Stimulated activated naive CD4-positive, alpha-beta T cell treated with Interleukin-2 at 50 U/mL for 16 hours (primary cell): ENCODE measurements around the gene TTC17.
"Not testable (repeated sequence)": the region's sequence is repeated elsewhere in the genome, so short reads cannot be mapped to it uniquely, and the experiment has no call there.

Experiments
- DNase-seq: peaks from one replicate; lab custom pipeline; 2025; lab: John Stamatoyannopoulos, UW

Gene TTC17

GRCh38 chr11:43459246-43459645 is 100.5 kb downstream of the TTC17 start:
- DNase-seq = no peak

GRCh38 chr11:43462359-43462758 is 103.6 kb downstream of the TTC17 start:
- DNase-seq = no peak

GRCh38 chr11:43467958-43468357 is 109.2 kb downstream of the TTC17 start:
- no peak for DNase-seq

GRCh38 chr11:43477491-43477890 is 118.8 kb downstream of the TTC17 start:
- not testable (repeated sequence) for DNase-seq

- DNase-seq = no peak
These were observed 127.4 kb downstream of the TTC17 start for GRCh38 chr11:43486141-43486540.

- DNase-seq = no peak
These were observed 131.2 kb downstream of the TTC17 start for GRCh38 chr11:43489869-43490465.

GRCh38 chr11:43492701-43493100 is 134.0 kb downstream of the TTC17 start:
- DNase-seq = no peak

GRCh38 chr11:43493431-43493830 is 134.7 kb downstream of the TTC17 start:
- DNase-seq = no peak

- no peak for DNase-seq
These were observed 138.4 kb downstream of the TTC17 start for GRCh38 chr11:43497144-43497543.

- DNase-seq = no peak
These were observed 139.8 kb downstream of the TTC17 start for GRCh38 chr11:43498561-43498960.

- no peak for DNase-seq
These were observed 144.7 kb downstream of the TTC17 start for GRCh38 chr11:43503417-43503816.

GRCh38 chr11:43504316-43504950 is 145.7 kb downstream of the TTC17 start:
- no peak for DNase-seq

GRCh38 chr11:43505171-43505570 is 146.5 kb downstream of the TTC17 start:
- no peak for DNase-seq

- no peak for DNase-seq
These were observed 148.5 kb downstream of the TTC17 start for GRCh38 chr11:43507171-43507570.

GRCh38 chr11:43508511-43508918 is 149.8 kb downstream of the TTC17 start:
- no peak for DNase-seq

- no peak for DNase-seq
These were observed 153.2 kb downstream of the TTC17 start for GRCh38 chr11:43511959-43512358.

GRCh38 chr11:43515090-43515489 is 156.4 kb downstream of the TTC17 start:
- no peak for DNase-seq

- DNase-seq = no peak
These were observed 157.7 kb downstream of the TTC17 start for GRCh38 chr11:43516316-43516850.

- DNase-seq = no peak
These were observed 158.8 kb downstream of the TTC17 start for GRCh38 chr11:43517518-43517917.

- no peak for DNase-seq
These were observed 159.9 kb downstream of the TTC17 start for GRCh38 chr11:43518408-43519160.

- no peak for DNase-seq
These were observed 162.8 kb downstream of the TTC17 start for GRCh38 chr11:43521471-43521870.

GRCh38 chr11:43523632-43524031 is 164.9 kb downstream of the TTC17 start:
- DNase-seq = no peak

GRCh38 chr11:43532041-43532440 is 173.3 kb downstream of the TTC17 start:
- no peak for DNase-seq
